Right renal cortex interstitium (tissue), 3 donors: ENCODE measurements around the gene FMNL2. TPM values are rescaled to one million over a fixed set of nuclear protein-coding genes. Genes with fewer than 3 reads are reported as not detected.
"Not testable (repeated sequence)": the region's sequence is repeated elsewhere in the genome, so short reads cannot be mapped to it uniquely, and the experiment has no call there.

Experiments
- DNase-seq, 3 donors: peaks; one replicate each; pipeline ENCODE4 v3.0.0-alpha.2; 2013; ENCODE audit warnings: low read depth in 3 of 3, low spot score in 2 of 3
- polyA plus RNA-seq, 3 donors: library from polyadenylated mRNA; unstranded; fragments of 120-200 nt; gene quantifications; one replicate each; pipeline ENCODE4 v1.2.1, GENCODE V29; 2013; ENCODE audit not compliant: insufficient read length in 3 of 3

The FMNL2 gene
- polyA plus RNA-seq, 3 donors = 83.8 to 107 (median 98.2) TPM

DNA sequence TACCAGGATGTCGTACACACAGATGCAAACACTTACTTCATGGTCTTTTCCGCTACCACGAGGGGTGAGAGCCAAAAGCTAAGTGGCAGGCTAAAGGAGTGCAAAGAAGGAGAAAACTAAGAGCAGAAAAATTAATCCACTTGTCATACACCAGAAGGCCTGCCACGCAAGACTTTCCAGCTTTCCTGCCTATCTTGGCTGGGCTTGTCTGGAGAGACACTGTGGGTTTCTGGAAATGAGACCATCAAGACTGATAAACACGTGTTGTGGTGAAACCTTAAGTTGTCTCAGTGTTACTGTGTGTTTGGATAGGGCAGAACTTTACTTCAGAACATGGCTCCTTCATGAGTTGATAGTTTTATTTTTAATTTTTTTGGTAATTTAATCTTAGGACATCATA, 175.6 kb downstream of the FMNL2 start:
- DNase-seq = no peak

DNA sequence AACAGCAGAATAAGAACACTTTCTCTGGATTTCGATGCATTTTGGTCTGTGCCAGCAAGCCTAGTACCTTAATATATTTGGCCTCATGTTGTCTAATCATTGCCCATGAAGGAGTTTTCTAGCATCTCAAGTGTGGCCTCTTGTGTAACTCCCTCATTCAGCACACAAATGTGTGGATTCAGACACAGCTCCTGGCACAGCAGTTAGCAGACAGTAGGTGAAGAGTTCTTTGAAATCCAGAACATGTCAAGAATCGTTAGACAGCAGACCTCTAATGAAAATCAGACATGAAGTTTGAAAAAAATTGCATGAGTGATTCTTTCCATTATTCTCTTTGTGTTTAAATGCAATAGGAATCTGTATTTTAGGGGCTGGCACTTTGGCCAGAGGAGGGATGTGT, 177.0 kb downstream of the FMNL2 start:
- DNase-seq = no peak

GRCh38 chr2:152513029-152513428, 178.1 kb downstream of the FMNL2 start:
- DNase-seq = no peak

DNA sequence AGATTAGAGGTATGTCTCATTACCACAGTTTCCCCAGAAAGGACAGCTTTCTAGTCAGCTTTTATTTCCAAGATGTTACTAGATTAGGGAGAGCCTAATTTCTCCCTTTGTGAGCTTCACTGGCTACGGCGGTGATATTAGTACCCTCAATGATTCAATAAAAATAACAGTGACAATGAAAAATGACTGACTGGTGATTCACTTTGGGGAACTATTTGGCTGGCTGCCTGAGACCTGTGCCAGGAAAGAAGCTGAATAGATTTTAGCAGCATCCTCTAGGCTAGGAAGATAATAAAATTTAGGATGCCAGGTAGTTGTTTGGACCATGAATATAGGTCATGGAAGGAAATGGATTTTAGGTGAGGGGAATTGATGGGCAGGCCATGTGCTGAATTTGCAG, 178.7 kb downstream of the FMNL2 start:
- no peak for DNase-seq

DNA sequence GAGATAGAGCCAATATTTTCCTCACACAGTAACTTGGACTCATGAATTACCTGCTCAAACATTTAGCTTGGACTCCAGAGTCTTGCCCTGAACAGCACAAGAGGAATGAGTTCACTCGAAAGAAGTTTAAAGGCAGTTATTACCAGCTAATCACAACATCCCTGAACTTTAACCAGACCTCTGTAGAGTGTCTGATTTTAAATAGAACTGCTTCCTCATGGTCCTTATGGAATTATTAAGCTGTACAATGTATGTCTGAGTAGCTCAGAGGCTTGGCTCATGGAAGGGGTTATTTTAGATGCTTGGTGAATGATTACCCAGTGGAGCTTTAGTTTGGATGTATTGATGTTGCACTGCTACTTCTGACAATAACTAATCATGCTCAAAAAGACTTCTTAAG, 183.1 kb downstream of the FMNL2 start:
- DNase-seq = no peak

GRCh38 chr2:152518641-152519580, 183.9 kb downstream of the FMNL2 start:
- DNase-seq = no peak

DNA sequence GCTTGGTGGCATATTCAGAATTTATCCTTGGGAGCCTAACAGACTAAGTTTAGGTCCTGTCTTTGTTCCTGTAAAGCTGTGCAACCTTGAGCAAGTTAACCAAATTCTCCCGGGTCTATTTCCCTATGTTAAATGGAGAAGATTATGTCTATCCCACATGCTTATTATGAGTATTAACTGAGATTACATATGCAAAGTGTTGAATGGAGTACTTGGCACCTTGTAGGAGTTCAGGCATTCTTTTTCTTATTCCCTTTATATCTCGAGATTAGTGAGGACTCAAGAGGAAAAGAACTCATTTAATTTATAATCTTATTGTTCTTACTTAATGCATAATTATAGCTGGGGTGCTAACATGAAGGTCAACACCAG, 184.6 kb downstream of the FMNL2 start:
- DNase-seq = no peak

GRCh38 chr2:152520759-152521158, 185.8 kb downstream of the FMNL2 start:
- no peak for DNase-seq

DNA sequence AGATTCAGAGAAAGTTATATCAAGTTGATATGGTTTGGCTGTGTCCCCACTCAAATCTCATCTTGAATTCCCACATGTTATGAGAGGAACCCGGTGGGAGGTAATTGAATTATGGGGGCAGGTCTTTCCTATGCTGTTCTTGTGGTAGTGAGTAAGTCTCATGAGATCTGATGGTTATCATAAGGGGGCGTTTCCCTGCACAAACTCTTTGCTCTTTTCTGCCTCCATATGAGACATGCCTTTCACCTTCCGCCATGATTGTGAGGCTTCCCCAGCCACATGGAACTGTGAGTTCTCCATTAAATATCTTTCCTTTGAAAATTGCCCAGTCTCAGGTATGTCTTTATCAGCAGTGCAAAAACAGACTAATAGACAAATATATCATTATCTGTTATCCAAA, 187.5 kb downstream of the FMNL2 start:
- DNase-seq = not testable (repeated sequence)

GRCh38 chr2:152523091-152523490, 188.1 kb downstream of the FMNL2 start:
- no peak for DNase-seq

DNA sequence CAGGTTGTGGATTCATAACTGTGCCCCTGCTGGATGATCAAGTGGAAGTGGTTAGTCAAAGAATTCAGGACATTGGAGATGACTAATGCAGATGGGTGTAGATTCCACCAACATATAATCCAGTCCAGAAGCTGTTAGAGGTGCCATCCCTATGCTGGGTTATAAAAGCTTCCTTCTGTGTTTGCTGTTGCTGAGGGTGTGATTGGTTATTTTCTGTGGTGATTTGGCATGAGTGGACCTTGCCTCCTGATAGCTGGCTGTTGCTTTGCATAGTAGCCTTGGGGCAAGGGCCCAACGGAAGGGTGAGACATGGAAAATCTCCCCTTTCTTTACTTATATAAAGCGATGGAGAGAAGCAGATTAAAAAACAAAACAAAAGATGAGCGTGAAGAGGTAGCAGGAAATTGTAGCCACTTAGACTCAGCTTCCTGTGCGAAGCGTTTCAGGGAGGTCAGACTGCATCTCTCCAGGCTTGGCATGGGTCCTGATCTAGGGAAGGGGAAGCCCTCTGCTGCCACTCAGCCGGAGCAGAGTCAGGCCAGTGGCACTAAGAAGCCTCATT, 190.4 kb downstream of the FMNL2 start:
- DNase-seq = no peak

DNA sequence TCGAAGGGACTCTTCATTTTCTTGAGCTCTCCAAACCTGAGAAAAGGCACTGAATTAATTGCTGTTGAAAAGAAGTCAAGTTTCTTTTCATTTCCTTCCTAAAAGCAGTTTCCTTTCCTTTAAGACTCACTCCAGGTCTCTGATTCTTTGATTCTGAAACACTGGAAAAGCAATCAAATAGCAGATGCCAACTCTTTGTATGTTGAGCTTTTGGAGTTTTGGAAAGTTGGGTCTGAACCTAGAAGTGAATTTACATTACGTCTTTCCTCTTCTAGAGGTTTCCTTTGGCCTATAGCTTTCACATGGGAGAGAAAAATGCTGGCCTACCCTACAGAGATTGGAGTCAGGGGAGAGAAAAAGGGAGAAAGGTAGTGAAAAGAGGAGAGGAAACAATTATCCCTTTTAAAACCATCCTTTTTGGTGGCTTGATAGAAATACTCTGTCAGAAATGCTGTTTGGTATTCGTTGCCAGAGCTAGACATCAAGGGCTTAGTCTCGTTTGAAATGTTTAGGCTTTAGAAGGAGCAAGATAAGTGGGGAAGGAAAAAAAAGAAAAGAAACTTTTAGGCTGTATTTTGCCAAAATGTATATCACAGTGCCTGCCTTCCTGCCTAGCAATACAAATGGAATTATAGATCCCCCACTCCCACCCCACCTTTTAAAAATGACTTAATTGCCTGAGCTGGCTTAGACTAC, 194.6 kb downstream of the FMNL2 start:
- DNase-seq = no peak

DNA sequence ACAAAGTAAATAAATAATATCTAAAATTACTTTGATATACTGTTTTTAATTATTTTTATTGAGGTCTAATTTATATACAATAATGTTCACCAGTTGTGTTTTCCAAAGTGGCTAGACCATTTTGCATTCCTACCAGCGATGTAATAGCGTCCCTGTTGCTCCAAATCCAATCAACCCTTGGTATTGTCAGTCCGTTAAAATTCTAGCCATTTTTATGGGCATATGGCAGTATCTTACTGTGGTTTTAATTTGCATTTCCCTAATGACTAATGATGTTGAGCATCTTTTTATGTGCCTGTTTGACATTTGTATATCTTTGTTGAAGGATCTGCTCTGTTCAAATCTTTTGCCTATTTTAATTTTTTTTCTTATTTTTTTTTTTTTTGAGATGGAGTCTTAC, 197.3 kb downstream of the FMNL2 start:
- DNase-seq = no peak

DNA sequence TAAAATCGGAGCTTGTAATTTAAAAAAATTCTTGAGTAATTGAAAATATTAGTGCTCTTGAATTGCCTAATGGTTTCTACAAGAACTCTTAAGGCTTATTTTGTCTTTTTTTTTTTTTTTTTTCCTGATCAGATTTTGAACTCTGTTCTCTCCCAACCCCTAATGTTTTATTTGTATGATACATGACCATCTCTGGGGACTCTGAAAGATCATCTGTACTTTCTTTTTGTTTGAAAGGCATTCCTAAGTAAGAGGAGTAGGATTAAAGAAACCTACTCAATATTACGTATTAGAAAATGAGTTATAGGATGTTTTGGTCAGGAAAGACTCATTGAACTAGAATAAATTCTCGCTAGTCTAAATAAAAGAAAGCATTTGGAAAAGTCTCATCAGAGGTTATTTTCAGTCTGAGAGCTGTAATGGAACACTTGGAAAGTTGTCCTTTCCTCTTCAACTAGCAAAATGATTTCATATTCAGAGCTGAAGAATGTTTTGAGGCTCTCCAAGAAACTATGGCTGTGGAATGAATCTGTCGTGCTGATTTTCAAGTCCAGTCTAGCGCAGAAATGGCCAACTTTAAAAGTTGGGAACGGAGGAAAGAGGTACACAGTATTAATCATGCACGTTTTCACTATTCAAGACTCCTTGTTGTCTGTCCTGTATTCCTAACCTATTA, 199.6 kb downstream of the FMNL2 start:
- DNase-seq = no peak

- DNase-seq = no peak
Measured at GRCh38 chr2:152537081-152537651, 202.2 kb downstream of the FMNL2 start.

GRCh38 chr2:152539424-152539823, 204.4 kb downstream of the FMNL2 start:
- DNase-seq = no peak

DNA sequence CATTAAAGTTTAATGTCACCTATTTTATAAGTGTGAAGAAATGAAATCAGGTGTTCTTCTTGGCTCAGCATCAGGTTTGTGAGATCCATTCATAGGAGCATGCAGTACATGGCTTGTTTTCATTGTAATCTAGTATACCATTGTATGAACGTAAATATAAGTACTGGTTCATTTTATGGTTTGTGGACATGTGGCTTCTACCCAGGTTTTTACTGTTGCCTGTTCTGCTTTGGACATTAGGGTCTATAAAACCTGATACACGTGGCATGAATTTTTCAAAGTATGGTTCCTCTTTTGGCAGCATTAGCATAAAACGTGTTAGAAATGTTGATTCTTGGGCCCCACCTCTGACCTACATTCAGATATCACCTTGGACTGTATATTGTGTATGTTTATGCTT, 206.7 kb downstream of the FMNL2 start:
- DNase-seq = no peak

DNA sequence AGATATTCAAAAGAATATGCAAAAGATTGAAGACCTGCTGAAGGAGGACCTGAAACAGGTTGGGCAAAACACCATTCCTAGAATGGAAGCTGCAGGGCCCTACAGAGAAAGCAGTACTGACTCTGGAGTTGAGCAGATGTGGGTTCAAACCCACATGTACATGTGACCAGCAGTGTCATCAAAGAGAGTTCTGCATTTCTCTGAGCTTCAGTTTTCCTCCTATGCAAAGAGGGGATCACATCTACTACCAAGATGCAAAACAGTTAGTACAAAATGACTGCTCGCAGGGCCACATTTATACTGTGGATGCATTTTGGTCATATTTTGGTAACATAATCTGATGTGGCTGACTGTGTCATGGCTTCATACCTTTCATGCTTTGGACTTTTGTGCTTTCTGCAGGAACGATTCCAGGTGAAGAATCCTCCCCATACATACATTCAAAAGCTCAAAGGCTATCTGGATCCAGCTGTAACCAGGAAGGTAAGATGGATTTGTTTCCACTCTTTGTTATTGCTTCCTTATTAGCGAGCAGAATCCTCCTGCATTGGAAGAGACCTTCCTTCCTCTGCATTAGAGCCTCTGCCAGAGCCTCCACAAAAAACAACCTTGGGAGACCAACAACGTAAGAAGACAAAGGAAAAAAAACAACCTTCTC, 207.5 kb downstream of the FMNL2 start:
- DNase-seq = no peak

DNA sequence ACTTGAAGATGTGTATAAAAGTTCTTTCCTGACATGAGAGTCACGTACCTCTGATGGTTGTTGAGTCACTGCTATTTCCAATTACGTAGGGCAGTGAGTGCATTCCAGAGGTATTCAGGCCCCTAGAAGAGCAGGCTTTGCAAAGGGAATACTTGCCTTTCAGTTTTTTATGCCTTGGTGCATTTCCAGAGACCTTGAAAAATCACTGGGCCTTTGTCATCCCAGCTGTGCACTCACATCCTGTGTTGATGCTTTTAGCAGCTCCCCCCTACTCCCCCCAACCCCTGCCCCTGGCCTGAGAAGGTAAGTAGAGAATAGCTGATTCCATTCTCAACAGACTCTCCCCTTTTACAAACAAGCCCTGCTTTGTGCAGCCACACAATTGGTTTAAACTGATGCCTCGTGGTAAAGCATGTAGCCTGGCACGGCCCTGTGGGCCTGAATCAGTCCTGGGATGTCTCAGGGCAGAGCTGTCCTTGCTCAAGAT, 208.1 kb downstream of the FMNL2 start:
- DNase-seq = peak in 1 of 3 donors; percentile 36

GRCh38 chr2:152543717-152544116, 208.7 kb downstream of the FMNL2 start:
- DNase-seq = no peak
